OCI-LY7 (cell line): ENCODE measurements around the gene PPIG. TPM values are rescaled to one million over a fixed set of nuclear protein-coding genes. Genes with fewer than 3 reads are reported as not detected.

Experiments
- BruUV-seq: library from RNA; stranded (reverse); fragments of 400-500 nt; replicated peaks from 2 replicates; lab custom pipeline; 2021; lab: Mats Ljungman, UMichigan
- CTCF ChIA-PET: fragments of 300-600 bp; sonication (Branson Sonifier 250); formaldehyde crosslinking; loops from one replicate; lab custom pipeline; 2022; ENCODE audit warnings: antibody characterized with exemption; ENCODE audit not compliant: unreplicated experiment; lab: Charles Lee
- POLR2A ChIA-PET: fragments of 300-600 bp; sonication (Branson Sonifier 250); formaldehyde crosslinking; loops from one replicate; lab custom pipeline; 2022; ENCODE audit warnings: antibody characterized with exemption; lab: Charles Lee
- DNase-seq: peaks from one replicate; pipeline ENCODE4 v3.0.0-alpha.2; 2015; ENCODE audit warnings: low spot score
- H2AFZ ChIP-seq: fragments of 200-600 bp; sonication (generic), shearing (Covaris generic); 2 replicates; pipeline ENCODE4 v1.6.1; 2014; ENCODE audit warnings: mild to moderate bottlenecking, antibody characterized with exemption, low read length, moderate library complexity
- H3K27ac ChIP-seq: fragments of 200-600 bp; sonication (generic); 2 replicates; pipeline ENCODE4 v1.5.1; 2014; ENCODE audit warnings: mixed run types, low read depth, mild to moderate bottlenecking, moderate library complexity, low read length, inconsistent platforms; ENCODE audit not compliant: poor library complexity, severe bottlenecking
- H3K36me3 ChIP-seq: fragments of 200-600 bp; sonication (generic); 2 replicates; pipeline ENCODE4 v1.6.1; 2014; ENCODE audit warnings: mild to moderate bottlenecking, antibody characterized with exemption, low read length, moderate library complexity, mixed read lengths; ENCODE audit not compliant: insufficient read depth
- H3K4me1 ChIP-seq: fragments of 200-600 bp; sonication (generic); 2 replicates; pipeline ENCODE4 v1.5.1; 2014; ENCODE audit warnings: mild to moderate bottlenecking, low read length; ENCODE audit not compliant: insufficient read depth, poor library complexity, severe bottlenecking
- H3K4me2 ChIP-seq: fragments of 200-600 bp; sonication (generic); 2 replicates; pipeline ENCODE4 v1.6.1; 2014; ENCODE audit warnings: mild to moderate bottlenecking, low read length
- H3K4me3 ChIP-seq: fragments of 200-600 bp; sonication (generic); 2 replicates; pipeline ENCODE4 v1.5.1; 2014; ENCODE audit warnings: mild to moderate bottlenecking, low read depth, low read length; ENCODE audit not compliant: poor library complexity, severe bottlenecking
- H3K79me2 ChIP-seq: fragments of 200-600 bp; sonication (generic); 2 replicates; pipeline ENCODE4 v1.6.1; 2016; ENCODE audit warnings: low read depth, mild to moderate bottlenecking, low read length, moderate library complexity, mixed read lengths; ENCODE audit not compliant: insufficient read depth
- H3K9me2 ChIP-seq: fragments of 200-600 bp; sonication (generic); 2 replicates; pipeline ENCODE4 v1.6.1; 2016; ENCODE audit warnings: mild to moderate bottlenecking, low read length, mixed read lengths; ENCODE audit not compliant: insufficient read depth
- H3K9me3 ChIP-seq: fragments of 200-600 bp; sonication (generic); 2 replicates; pipeline ENCODE4 v1.6.1; 2014; ENCODE audit warnings: mild to moderate bottlenecking, mixed run types, low read length, mixed read lengths
- H4K20me1 ChIP-seq: fragments of 200-600 bp; sonication (generic); 2 replicates; pipeline ENCODE4 v1.6.1; 2014; ENCODE audit warnings: mild to moderate bottlenecking, antibody characterized with exemption, low read length, moderate library complexity, mixed read lengths; ENCODE audit not compliant: insufficient read depth
- EZH2phosphoT487 ChIP-seq: fragments of 200-600 bp; sonication (generic); IDR thresholded peaks from 2 replicates; pipeline ENCODE4 v1.6.1; 2018; ENCODE audit warnings: low read depth, borderline replicate concordance, mild to moderate bottlenecking, mixed run types, antibody characterized with exemption, low read length, moderate library complexity, mixed read lengths
- intact Hi-C: fragments of 100-400 bp; cut with micrococcal nuclease; formaldehyde crosslinking; loops from one replicate; pipeline ENCODE4 v1.10.0; 2022; ENCODE audit not compliant: unreplicated experiment
- total RNA-seq, 2 experiments: library from RNA; depleted of rRNA in 1 of 2; stranded (reverse); fragments of >200 nt in 1 of 2; shearing (Covaris generic) in 1 of 2; gene quantifications; 2 replicates each; pipeline ENCODE4 v1.2.3, GENCODE V29; 2014 to 2022
- TF ChIP-seq, protein P1 (sequence below): fragments of 200-600 bp; sonication (generic); conservative IDR thresholded peaks from 2 replicates; pipeline ENCODE4 v1.5.1; 2014; ENCODE audit warnings: mild to moderate bottlenecking, antibody characterized with exemption, low read length, moderate library complexity, mixed read lengths

The PPIG gene
- total RNA-seq, 2 experiments from 2014 or later, result 33.5 to 65.7 TPM

DNA sequence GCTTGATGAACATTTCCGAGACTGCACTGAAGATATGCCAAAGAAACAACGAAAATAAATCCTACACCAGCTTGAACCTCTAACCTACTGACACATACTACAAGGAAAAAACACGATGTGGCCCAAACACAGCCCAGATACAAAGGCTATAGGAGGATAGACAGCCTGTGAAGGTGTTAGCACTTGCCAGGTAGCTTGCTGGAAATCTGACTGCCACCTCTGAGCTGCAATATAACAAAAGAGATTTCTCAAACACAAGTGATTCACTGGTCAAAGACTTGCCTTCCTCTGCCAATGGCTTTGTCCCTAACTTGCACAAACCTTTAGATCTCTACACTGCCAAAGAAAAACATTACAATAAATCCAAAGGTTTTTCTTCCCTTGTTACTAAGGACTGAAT is 89.0 kb downstream of the PPIG start:
- DNase-seq, result no peak
- no peaks in the 10 kb centered on the region for H4K20me1 ChIP-seq
- no peaks in the 10 kb centered on the region for H3K4me1 ChIP-seq
- no peaks in the 10 kb centered on the region for H3K9me2 ChIP-seq
- H2AFZ ChIP-seq, result no peak overlapping the region
- no peaks in the 10 kb centered on the region for H3K79me2 ChIP-seq
- BruUV-seq, result no TSS peak
- TF ChIP-seq EZH2phosphoT487, result no peak
- TF ChIP-seq, protein P1, sequence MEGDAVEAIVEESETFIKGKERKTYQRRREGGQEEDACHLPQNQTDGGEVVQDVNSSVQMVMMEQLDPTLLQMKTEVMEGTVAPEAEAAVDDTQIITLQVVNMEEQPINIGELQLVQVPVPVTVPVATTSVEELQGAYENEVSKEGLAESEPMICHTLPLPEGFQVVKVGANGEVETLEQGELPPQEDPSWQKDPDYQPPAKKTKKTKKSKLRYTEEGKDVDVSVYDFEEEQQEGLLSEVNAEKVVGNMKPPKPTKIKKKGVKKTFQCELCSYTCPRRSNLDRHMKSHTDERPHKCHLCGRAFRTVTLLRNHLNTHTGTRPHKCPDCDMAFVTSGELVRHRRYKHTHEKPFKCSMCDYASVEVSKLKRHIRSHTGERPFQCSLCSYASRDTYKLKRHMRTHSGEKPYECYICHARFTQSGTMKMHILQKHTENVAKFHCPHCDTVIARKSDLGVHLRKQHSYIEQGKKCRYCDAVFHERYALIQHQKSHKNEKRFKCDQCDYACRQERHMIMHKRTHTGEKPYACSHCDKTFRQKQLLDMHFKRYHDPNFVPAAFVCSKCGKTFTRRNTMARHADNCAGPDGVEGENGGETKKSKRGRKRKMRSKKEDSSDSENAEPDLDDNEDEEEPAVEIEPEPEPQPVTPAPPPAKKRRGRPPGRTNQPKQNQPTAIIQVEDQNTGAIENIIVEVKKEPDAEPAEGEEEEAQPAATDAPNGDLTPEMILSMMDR, result no peak
- ChIA-PET POLR2A (interaction anchor here (0.9 kb wide), 1 partner anchor 31 kb away, joined by 3 read pairs; no protein-coding TSS in a partner anchor), CTCF (no interaction called here)
- H3K9me3 ChIP-seq, result no peaks in the 10 kb centered on the region
- intact Hi-C loops, result no loop called here
- H3K36me3 ChIP-seq, result no peaks in the 10 kb centered on the region
- no peak overlapping the region for H3K4me3 ChIP-seq
- no peak overlapping the region for H3K27ac ChIP-seq
- no peak overlapping the region for H3K4me2 ChIP-seq

DNA sequence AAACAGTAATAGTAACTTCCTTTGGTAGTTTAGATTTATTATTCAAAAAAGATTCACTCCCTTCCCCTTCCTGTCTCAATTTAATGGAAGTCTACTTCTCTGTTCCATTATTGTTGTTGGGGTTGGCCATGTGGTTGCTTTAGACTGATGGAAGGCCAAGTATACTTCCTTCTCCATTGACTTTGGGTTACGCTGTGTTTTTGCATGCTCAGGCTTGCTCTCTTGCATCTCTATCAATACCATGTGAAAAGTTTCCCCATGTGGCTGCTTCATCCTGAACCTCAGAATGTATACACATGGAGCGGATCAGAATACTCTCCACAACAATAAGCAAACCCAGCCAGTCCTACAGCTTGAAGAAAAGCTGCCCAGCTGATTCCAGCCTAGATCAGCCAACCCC is 89.8 kb downstream of the PPIG start:
- ChIA-PET POLR2A (no interaction called here), CTCF (no interaction called here)
- H3K9me3 ChIP-seq, result no peaks in the 10 kb centered on the region
- H2AFZ ChIP-seq, result no peak overlapping the region
- no peaks in the 10 kb centered on the region for H3K79me2 ChIP-seq
- no peak for DNase-seq
- no peaks in the 10 kb centered on the region for H3K9me2 ChIP-seq
- no peaks in the 10 kb centered on the region for H4K20me1 ChIP-seq
- no peak overlapping the region for H3K27ac ChIP-seq
- BruUV-seq, result no TSS peak
- no peak overlapping the region for H3K4me3 ChIP-seq
- intact Hi-C loops, result no loop called here
- H3K36me3 ChIP-seq, result no peaks in the 10 kb centered on the region
- TF ChIP-seq, protein P1, result no peak
- no peak for TF ChIP-seq EZH2phosphoT487
- H3K4me1 ChIP-seq, result no peaks in the 10 kb centered on the region
- H3K4me2 ChIP-seq, result no peak overlapping the region

DNA sequence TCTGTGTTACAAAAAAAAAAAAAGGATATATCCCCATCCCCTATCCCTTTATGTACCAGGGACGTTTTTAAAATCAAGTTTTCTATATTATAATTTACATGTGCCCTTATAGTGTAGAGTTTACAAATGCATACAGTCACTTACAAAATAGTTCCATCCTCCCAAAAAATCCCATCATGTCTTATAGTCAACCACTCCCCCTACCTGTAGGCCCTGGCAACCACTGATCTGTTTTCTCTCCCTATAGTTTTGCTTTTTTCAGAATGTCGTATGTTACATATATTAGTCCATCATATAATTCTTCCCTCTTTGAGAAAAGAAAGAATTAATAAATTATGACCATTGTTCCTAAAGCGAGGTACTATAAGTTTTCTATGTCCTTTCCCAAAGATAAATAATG is 92.2 kb downstream of the PPIG start:
- POLR2A ChIA-PET, result no interaction called here
- no peaks in the 10 kb centered on the region for H3K36me3 ChIP-seq
- H4K20me1 ChIP-seq, result no peaks in the 10 kb centered on the region
- peak; percentile 17 for DNase-seq
- TF ChIP-seq, protein P1, result peak; percentile 75
- TF ChIP-seq EZH2phosphoT487, result no peak
- CTCF ChIA-PET, result no interaction called here
- H3K4me2 ChIP-seq, result no peak overlapping the region
- no peaks in the 10 kb centered on the region for H3K4me1 ChIP-seq
- BruUV-seq, result no TSS peak
- H2AFZ ChIP-seq, result no peak overlapping the region
- no peak overlapping the region for H3K27ac ChIP-seq
- no peaks in the 10 kb centered on the region for H3K9me3 ChIP-seq
- H3K4me3 ChIP-seq, result no peak overlapping the region
- H3K9me2 ChIP-seq, result no peaks in the 10 kb centered on the region
- H3K79me2 ChIP-seq, result no peaks in the 10 kb centered on the region
- intact Hi-C loops, result loop anchor here (5.0 kb wide), 1 partner anchor 149 kb away; no protein-coding TSS in a partner anchor
